IPS DF 4.7 (cell line): Measurements from ENCODE around the gene RXFP1.

ENCODE experiments used
- DNase-seq: peaks from one replicate; pipeline ENCODE4 v3.0.0-alpha.2; 2013; ENCODE audit warnings: low spot score; ENCODE audit errors: extremely low read depth

The RXFP1 gene

DNA sequence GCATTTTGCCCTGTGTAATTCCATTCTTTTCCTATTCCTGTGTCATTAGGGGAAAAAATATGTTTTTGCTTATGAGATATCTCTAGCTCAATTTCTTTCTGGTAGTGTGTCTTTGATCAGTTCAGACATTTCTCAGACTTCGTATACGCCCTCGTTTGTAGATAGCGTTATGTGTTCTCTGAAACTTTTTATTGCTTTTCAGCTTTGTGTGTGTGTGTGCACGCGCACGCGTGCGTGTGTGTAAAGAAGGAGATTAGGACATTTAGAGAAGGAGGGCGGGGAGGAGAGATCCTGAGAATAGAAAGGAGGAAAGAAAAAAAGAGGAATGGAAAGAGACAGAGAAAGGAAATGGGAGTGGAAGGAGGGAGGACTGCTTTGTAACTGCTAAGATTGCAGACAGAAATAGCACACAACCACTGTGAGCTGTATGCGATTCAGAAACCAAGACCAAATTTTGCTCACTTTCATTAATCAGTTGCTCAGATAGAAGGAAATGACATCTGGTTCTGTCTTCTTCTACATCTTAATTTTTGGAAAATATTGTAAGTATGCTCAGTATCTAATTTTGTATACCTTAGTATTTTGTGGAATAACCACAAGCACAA is at the start of gene RXFP1:
Gene RXFP1 (plus strand): TSS at position 399 of the 605 bp plus-strand sequence. CDS start 95 bp downstream, at position 494.
- no peak for DNase-seq

GRCh38 chr4:158481811-158482210 is 39.9 kb upstream of the RXFP1 start:
- DNase-seq: no peak

DNA sequence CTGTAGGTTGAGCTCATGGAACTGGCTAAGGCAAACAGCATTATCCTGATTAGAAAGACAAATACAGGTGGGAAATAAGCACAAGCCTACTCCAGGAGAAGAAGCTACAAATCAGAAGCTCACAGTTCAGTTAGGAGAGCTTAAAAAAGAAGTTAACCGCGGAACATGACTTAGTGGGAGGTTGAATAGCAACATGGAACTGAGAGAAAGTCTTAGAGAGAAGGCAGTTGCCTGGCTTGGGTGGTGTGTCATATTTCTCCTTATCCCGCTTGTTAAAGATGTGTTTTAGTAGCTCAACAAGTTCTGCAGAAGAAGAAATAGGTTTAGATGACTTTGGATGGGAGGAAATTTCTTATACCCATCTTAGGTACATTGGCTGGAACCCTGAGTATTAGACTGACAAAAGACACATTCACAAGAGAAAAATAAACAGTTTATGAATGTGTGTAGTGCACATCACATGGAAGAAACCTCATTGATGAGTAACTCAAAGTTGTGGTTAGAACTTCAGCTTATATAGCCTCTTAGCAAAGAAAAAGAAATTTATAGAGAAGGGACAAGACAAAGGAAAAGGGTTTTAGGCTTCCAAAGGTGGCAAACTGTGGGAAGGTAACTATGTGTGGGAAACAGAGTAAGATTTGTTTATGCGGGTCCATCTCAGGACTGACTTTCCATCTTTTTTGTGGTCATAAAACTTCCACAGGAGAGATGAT is 37.4 kb upstream of the RXFP1 start:
- DNase-seq: no peak

- DNase-seq: no peak
These were observed 31.1 kb upstream of the RXFP1 start for GRCh38 chr4:158490629-158491028.

DNA sequence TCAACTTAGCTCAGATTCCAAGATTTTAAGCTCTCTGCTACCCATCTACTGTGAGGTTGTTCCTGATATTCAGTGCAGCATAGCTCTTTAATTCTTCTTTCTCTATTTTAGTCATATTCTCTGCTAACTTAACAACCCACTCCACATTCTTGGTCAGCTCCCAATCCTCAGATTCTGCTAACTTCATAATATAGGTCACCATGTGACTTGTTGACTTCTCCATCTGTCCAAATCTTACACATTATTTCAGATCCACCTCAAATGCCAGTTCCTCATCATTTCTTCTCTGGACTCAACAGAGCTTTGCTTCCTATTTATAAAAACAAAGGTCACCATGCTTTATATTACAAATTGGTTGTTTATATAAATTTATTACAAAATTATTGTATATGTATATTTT is 29.3 kb upstream of the RXFP1 start:
- no peak for DNase-seq

- DNase-seq: peak; percentile 22
These were observed 25.5 kb upstream of the RXFP1 start for GRCh38 chr4:158496030-158496741.

- no peak for DNase-seq
These were observed 21.6 kb upstream of the RXFP1 start for GRCh38 chr4:158500054-158500453.

GRCh38 chr4:158513256-158513655 is 8.4 kb upstream of the RXFP1 start:
- DNase-seq: no peak

DNA sequence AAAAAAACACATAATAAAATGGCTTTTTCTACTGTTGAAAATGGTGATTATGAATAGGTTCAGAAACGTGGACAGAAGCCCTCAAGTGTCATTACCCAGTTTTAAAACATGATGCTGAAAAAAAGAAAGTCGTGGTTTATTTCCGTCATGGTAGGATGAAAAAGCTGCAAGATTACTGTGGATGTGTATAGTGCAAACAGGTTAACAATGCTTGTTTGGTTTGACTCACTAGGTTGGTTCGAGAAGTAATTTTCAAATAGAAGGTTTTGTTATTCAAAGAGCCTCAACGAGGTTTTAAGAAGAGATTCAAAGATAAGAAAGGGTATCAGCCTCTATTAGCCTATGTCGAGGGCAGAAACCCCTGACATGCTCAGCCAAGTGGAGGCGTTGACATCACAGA is 2.5 kb upstream of the RXFP1 start:
- DNase-seq: no peak

DNA sequence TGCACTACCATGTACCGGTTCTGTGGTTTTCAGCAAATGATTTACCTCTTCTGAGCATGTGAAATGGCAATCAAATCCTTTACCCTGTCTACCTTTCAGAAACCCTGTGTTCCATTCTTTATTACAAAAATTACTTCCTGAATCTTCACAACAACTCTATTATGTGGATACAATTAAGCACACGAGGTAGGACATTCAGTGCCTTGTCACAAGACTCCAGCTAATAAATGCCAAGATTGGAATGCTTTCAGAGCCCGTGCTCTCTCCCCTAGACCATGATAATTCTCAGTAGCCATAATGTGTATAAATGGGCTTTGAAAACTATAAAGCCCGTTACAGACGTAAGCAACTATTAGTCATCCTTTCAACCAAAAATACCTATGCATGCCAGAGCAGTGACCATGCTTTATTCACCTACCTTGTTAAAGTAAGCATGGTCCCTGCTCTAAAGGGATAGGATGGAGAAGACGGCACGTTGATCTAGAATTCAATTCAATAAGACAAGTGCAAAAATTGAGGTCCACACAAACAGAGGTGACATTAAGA is 2.4 kb downstream of the RXFP1 start:
- no peak for DNase-seq

GRCh38 chr4:158527516-158527915 is 5.8 kb downstream of the RXFP1 start:
- no peak for DNase-seq

DNA sequence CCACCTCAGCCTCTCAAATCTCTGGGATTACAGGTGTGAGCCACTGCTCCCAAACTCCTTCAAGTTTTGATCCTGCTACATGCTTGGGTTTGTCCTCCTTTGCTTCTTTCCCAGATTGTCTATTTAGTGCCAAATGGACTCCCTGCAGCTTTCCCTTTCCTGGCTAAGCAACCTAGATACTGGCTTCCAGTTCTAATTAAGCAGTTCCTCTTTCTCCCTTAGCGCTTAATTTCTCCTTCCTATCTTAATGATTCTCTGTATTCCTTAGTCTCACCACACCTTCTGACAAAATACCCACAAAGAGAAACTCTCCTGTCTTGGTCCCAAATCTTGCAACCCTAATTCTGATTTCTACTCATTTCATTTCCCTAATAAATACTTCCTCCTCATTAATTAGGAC is 7.8 kb downstream of the RXFP1 start:
- no peak for DNase-seq

GRCh38 chr4:158530381-158530780 is 8.7 kb downstream of the RXFP1 start:
- no peak for DNase-seq

DNA sequence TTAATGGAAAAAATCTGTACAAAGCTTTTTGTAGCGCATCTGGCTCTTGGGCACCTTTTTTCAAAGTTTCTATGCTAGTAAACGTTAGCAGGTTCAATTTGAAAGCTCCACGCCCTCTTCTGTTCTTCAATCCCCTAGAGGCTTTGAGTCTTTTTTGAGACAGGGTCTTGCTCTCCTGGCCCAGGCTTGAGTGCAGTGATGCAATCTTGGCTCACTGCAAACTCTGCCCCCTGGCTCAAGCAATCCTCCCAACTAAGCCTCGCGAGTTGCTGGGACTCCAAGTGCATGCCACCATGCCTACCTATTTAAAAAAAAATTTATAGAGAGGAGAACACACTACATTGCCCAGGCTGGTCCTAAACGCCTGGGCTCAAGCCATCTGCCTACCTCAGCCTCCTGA is 9.2 kb downstream of the RXFP1 start:
- DNase-seq: no peak

DNA sequence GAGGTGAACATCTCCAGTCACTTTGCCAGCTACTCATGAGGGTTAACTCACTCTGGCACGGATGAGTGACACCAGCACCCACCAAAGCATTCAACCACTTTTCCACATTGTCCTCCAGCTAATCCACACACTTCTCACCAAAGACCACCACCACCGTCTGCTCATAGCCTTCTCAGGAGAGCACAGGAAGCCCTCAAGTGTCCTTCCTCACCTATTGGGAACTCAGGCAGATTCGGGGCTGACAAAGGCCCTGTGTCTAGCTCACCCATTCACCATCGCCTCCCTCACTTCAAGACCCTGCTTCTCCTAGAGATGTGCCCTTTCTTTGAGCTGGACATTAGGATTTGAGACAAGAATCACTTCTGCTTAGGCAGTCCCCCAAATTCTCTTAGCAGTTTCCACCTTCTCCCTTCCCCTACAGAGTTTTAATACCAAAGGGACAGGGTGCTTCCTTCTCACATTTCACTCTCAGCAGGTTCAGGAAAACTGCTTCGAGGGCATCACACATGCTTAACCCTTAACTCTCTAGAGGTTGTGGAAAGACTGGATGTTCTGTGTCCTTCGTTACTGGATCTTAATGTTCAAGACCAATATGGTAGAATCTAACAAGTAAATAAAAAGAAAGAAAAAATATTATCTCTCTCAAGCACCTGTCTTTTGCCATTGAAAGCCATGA is 11.0 kb downstream of the RXFP1 start:
- no peak for DNase-seq

DNA sequence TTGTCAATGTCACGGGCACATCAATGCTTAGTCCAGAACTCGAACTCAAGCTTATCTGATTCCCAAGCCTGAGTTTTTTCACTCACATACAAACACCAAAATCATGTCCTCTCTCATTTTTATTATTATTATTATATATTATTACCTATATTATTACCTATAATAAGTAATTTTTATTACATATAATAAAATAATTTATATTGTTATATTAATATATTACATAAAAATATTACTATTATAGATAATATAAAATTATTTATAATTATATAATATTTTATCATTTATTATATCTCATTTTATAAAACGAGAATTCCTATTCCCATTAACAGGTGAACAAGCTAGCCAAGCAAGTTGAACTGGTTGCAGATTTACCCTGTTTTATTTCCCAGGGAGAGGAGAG is 13.0 kb downstream of the RXFP1 start:
- DNase-seq: no peak

DNA sequence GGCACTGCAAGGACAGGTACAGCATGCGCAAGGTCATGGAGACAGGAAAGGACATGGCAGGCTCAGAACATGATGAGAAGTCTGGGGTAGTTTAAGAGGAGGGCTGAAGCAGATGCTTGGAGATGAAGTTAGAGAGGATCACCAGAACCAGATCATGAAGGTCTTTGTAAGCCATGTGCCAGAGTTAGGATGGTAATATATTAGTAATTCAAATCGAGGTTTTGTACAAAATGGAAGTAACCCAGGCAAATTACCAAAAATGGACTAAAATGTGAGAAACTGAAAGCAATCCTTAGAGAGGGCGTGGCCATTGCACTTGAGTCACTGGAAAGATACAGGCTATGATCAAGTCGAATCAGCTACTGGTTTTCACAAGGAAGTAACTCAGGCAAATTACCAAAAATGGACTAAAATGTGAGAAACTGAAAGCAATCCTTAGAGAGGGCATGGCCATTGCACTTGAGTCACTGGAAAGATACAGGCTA is 13.5 kb downstream of the RXFP1 start:
- DNase-seq: no peak

- no peak for DNase-seq
These were observed 15.2 kb downstream of the RXFP1 start for GRCh38 chr4:158536833-158537232.

DNA sequence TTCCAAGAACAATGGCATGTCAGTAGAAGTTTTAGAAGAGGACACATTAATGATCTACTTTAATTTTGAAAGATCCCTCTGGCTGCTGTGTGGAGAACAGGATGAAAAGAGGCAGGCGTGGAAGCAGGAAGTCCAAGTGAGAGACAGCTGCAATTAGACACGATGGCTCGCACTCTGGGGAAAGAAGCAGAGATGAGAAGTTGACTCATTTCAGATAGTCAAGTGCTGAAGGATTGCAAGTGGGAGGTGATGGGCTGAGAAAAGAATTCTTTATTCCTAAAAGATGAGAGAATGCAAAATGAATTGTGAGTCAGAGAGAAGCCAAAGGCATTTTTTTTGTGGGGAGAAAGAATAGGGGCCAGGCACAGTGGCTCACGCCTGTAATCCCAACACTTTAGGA is 16.5 kb downstream of the RXFP1 start:
- DNase-seq: no peak

DNA sequence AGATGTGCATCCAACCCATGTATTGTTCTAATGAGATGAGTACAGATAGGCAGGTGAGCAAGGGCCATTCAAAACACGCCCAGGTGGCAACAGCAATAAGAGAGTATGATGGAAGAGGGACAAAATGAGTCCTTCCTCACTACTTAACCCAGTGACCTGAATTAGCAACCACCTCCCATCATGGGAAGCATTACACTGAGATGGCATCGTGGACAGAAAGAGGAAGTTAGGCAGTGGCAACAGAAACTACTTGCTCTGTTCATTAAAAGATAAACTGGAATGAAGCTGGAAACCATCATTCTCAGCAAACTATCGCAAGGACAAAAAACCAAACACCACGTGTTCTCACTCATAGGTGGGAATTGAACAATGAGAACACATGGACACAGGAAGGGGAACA is 17.2 kb downstream of the RXFP1 start:
- no peak for DNase-seq

- DNase-seq: no peak
These were observed 18.6 kb downstream of the RXFP1 start for GRCh38 chr4:158540125-158540907.
